ENCODE results near the gene RNF10.

RNF10 gene

DNA sequence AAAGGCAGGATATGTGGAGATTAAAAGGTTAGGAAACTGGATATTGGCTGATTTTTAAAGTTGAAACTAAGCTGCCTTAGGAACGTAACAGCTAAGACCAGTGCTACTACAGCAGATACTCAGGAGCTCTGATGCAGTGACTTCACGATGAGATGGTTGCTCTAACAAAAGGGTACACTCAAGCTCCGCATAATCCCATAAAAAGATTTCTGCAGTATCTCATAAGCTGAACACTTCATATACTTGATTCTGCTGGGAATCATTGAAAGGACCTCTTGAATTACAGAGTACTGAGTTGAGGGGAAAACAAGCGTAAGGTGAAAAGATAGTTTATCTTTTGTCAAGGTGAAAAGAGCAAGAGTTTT, 3.7 kb downstream of the RNF10 start:
- H3K9me3 Mint-ChIP-seq = no peaks in the 10 kb centered on the region
- H3K27me3 Mint-ChIP-seq = no peaks in the 10 kb centered on the region
- H3K36me3 Mint-ChIP-seq = peaks cover 2% of the 10 kb centered on the region
- DNase-seq (ENCODE audit: low spot score in 2 of 2) (no peak), ATAC-seq (ENCODE audit: low read depth) (no peak)
- H3K27ac Mint-ChIP-seq = peak overlapping the region; percentile 62
- peak overlapping the region; percentile 86 for H3K4me3 Mint-ChIP-seq
- peaks cover 38% of the 10 kb centered on the region for H3K4me1 Mint-ChIP-seq

GRCh38 chr12:120538281-120539156, 4.4 kb downstream of the RNF10 start:
- no peak for DNase-seq (ENCODE audit: low spot score in 2 of 2)
- no peak for ATAC-seq (ENCODE audit: low read depth)
- Mint-ChIP-seq H3K27me3 (no peaks in the 10 kb centered on the region), H3K4me1 (peaks cover 37% of the 10 kb centered on the region), H3K36me3 (peaks cover 2% of the 10 kb centered on the region), H3K9me3 (no peaks in the 10 kb centered on the region), H3K27ac (peak overlapping the region; percentile 62), H3K4me3 (peak overlapping the region; percentile 86)

DNA sequence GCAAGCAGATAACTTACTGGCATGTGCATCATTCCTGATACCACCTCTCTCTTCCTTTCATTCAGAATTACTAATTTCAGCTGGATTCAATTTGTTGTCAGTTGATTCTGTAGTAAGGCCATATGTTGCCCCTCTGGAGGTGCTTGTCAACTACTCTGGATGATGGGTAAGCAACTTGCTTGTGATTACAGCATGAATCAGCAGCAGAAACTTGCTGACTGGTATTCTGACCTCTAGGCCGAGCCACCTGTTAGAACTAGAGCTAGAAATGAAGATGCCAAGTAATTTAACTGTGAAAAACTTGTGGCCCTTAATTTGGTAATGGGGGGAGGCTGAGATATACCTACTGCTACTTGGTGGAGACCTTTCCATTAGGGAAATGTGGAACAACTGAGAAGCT, 5.1 kb downstream of the RNF10 start:
- Mint-ChIP-seq H3K4me1 (peaks cover 35% of the 10 kb centered on the region), H3K27ac (peak overlapping the region; percentile 62), H3K27me3 (no peaks in the 10 kb centered on the region), H3K9me3 (no peaks in the 10 kb centered on the region), H3K36me3 (peaks cover 2% of the 10 kb centered on the region), H3K4me3 (peak overlapping the region; percentile 86)
- ATAC-seq (ENCODE audit: low read depth) = no peak
- no peak for DNase-seq (ENCODE audit: low spot score in 2 of 2)

DNA sequence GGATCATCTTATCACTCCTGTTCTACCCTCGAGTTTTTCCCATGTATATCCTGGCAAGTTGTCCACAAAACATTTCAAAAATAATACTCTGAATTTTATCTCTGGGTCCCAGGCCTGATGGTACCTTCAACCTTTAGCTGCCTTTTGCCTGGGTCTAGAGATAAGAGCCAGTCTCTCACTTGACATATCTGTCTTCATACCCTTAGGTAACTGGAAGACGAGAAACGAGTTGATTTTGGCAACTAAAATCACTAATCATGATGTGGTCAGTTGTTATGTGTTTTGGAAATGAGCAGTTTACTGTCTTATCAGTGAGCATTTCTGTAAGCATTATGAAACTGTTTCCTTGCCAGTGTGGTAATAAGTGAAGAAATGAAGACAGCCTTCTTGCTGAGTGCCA, 6.3 kb downstream of the RNF10 start:
- H3K36me3 Mint-ChIP-seq = peaks cover 2% of the 10 kb centered on the region
- H3K27ac Mint-ChIP-seq = no peak overlapping the region
- H3K9me3 Mint-ChIP-seq = no peaks in the 10 kb centered on the region
- no peak for DNase-seq (ENCODE audit: low spot score in 2 of 2)
- no peak overlapping the region for H3K4me3 Mint-ChIP-seq
- ATAC-seq (ENCODE audit: low read depth) = no peak
- no peaks in the 10 kb centered on the region for H3K27me3 Mint-ChIP-seq
- peaks cover 37% of the 10 kb centered on the region for H3K4me1 Mint-ChIP-seq

DNA sequence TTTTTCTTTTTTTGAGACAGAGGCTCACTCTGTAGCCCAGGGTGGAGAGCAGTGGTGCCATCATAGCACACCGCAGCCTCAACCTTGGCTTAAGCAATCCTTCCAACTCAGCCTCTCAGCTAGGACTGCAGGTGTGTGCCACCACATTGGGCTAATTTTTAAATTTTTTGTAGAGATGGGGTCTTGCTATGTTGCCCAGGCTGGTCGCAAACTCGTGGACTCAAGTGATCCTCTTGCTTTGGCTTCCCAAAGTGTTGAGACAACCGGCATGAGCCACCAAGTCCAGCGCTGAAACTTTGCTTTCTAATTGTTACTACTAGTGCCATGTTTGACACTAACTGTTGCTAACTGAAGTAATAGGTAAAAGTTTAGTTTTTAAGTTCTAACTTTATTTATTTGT, 8.0 kb downstream of the RNF10 start:
- ATAC-seq (ENCODE audit: low read depth) (no peak), DNase-seq (ENCODE audit: low spot score in 2 of 2) (no peak)
- Mint-ChIP-seq H3K9me3 (no peaks in the 10 kb centered on the region), H3K27ac (no peak overlapping the region), H3K27me3 (no peaks in the 10 kb centered on the region), H3K4me3 (no peak overlapping the region), H3K4me1 (peaks cover 25% of the 10 kb centered on the region), H3K36me3 (peaks cover 5% of the 10 kb centered on the region)

- no peaks in the 10 kb centered on the region for H3K27me3 Mint-ChIP-seq
- DNase-seq (ENCODE audit: low spot score in 2 of 2) (no peak), ATAC-seq (ENCODE audit: low read depth) (no peak)
- H3K27ac Mint-ChIP-seq = no peak overlapping the region
- no peak overlapping the region for H3K4me3 Mint-ChIP-seq
- H3K9me3 Mint-ChIP-seq = no peaks in the 10 kb centered on the region
- H3K4me1 Mint-ChIP-seq = peaks cover 9% of the 10 kb centered on the region
- H3K36me3 Mint-ChIP-seq = peaks cover 5% of the 10 kb centered on the region
Observed at GRCh38 chr12:120544691-120545090, 10.5 kb downstream of the RNF10 start.

DNA sequence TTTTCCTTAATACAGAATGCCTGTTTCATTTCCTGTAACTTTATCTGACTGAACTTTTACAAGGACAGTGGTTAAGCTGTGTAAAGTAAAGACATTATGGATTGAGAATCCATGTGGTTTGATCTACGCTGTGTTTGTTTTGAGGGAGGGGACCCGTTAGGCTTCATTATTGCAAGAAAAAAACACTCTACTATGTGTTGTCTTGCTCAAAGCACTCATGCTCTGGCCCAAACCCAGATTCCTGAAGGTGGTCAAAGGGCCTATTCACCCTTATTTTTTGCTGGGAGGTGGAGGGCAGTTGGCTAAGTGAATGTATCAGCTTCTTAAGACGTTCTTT, 11.9 kb downstream of the RNF10 start:
- peaks cover 6% of the 10 kb centered on the region for H3K4me1 Mint-ChIP-seq
- no peak overlapping the region for H3K4me3 Mint-ChIP-seq
- no peak for DNase-seq (ENCODE audit: low spot score in 2 of 2)
- H3K9me3 Mint-ChIP-seq = no peaks in the 10 kb centered on the region
- no peak overlapping the region for H3K27ac Mint-ChIP-seq
- no peak for ATAC-seq (ENCODE audit: low read depth)
- H3K27me3 Mint-ChIP-seq = no peaks in the 10 kb centered on the region
- H3K36me3 Mint-ChIP-seq = peaks cover 5% of the 10 kb centered on the region

DNA sequence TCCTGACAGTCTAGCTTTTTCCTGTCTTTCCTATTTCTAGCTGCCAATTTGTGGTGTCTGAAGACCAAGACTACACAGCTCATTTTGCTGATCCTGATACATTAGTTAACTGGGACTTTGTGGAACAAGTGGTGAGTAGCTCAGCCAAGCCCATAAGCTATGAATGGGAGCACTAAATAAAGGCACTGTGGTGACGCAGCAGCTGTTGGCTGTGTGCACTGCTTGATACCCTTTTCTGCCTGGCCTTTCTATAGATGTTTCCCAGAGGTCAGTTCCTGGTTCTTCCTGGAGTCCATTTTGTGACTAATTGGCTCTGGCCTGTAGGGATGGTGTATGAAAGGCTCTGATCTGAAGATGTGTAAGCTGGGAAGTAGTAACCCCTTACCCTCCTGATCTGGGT, 20.5 kb downstream of the RNF10 start:
- Mint-ChIP-seq H3K4me3 (no peak overlapping the region), H3K4me1 (peaks cover 4% of the 10 kb centered on the region), H3K9me3 (no peaks in the 10 kb centered on the region), H3K27ac (no peak overlapping the region), H3K27me3 (no peaks in the 10 kb centered on the region), H3K36me3 (peaks cover 21% of the 10 kb centered on the region)
- ATAC-seq (ENCODE audit: low read depth) (no peak), DNase-seq (ENCODE audit: low spot score in 2 of 2) (no peak)

DNA sequence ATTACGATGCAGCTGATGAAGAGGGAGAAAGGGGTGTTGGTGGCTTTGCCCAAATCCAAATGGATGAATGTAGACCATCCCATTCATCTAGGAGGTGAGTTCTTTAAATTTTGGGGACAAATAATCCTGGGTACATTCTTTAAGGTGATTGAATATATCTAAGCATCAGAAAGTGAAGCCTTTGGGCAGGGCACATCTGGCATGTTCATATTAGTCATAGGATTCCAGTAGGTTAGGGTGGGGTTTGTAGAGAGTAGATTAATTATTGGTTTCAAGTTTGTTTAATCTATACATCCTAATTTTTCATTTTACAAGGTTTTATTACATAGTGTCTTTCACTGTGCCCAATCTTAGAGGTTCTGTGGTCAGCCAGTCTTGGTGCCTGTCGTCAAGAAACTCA, 23.4 kb downstream of the RNF10 start:
- H3K27ac Mint-ChIP-seq = no peak overlapping the region

GRCh38 chr12:120562906-120563305, 28.8 kb downstream of the RNF10 start:
- Mint-ChIP-seq H3K4me1 (no peaks in the 10 kb centered on the region), H3K4me3 (no peak overlapping the region), H3K36me3 (peaks cover 30% of the 10 kb centered on the region), H3K27me3 (no peaks in the 10 kb centered on the region), H3K9me3 (no peaks in the 10 kb centered on the region), H3K27ac (no peak overlapping the region)
- ATAC-seq (ENCODE audit: low read depth) (no peak), DNase-seq (ENCODE audit: low spot score in 2 of 2) (no peak)

More for the DNA sequence above, 23.4 kb downstream of the RNF10 start:
- ATAC-seq (ENCODE audit: low read depth) = no peak
- peaks cover 2% of the 10 kb centered on the region for H3K4me1 Mint-ChIP-seq
- H3K36me3 Mint-ChIP-seq = peaks cover 26% of the 10 kb centered on the region
- no peak for DNase-seq (ENCODE audit: low spot score in 2 of 2)
- H3K4me3 Mint-ChIP-seq = no peak overlapping the region
- no peaks in the 10 kb centered on the region for H3K9me3 Mint-ChIP-seq
- no peaks in the 10 kb centered on the region for H3K27me3 Mint-ChIP-seq

- Mint-ChIP-seq H3K4me1 (no peaks in the 10 kb centered on the region), H3K36me3 (peaks cover 30% of the 10 kb centered on the region)
Observed at GRCh38 chr12:120563495-120563894, 29.3 kb downstream of the RNF10 start.

DNA sequence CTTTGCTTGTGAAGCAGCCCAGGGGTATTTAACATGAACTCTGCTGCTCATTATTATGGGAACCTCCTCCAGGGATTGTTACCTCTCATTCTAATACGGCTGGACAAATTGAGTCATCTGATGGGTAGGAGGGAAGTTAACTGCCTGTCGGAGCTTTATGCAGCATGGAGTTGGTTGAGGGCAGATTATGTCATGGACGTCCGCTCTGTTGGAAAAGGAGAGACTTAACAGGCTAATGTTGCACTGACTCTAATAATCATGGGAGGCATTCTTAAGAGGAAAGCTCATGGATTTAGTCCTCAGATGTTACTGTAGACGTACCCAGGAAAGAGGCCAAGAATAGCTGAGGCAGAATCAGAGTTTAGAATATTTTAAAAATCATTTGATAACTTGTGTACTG, 37.1 kb downstream of the RNF10 start:
- Mint-ChIP-seq H3K4me3 (no peak overlapping the region), H3K36me3 (peaks cover 33% of the 10 kb centered on the region), H3K9me3 (no peaks in the 10 kb centered on the region), H3K27ac (peak overlapping the region; percentile 20), H3K27me3 (no peaks in the 10 kb centered on the region), H3K4me1 (no peaks in the 10 kb centered on the region)
- ATAC-seq (ENCODE audit: low read depth) = no peak
- DNase-seq (ENCODE audit: low spot score in 2 of 2) = no peak

More at GRCh38 chr12:120563495-120563894, 29.3 kb downstream of the RNF10 start:
- Mint-ChIP-seq H3K27ac (no peak overlapping the region), H3K27me3 (no peaks in the 10 kb centered on the region), H3K9me3 (no peaks in the 10 kb centered on the region), H3K4me3 (no peak overlapping the region)
- no peak for ATAC-seq (ENCODE audit: low read depth)
- DNase-seq (ENCODE audit: low spot score in 2 of 2) = no peak

DNA sequence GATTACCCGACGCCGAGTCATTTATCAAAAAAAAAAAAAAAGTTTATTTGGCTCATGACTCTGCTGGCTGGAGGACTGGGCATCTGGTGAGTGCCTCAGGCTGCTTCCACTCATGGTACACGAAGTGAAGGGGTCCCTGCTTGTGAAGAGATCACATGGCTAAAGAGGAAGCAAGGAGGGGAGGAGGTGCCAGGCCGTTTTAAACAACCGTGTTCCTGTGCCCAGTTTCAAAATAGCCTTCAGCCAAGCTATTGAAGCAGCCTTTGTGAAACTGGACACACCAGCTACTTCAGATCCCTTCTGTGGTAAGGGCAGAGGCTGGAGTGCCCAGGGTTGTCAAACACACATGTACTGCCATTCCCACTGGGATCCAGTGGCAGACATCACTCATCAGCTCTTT, 39.4 kb downstream of the RNF10 start:
- DNase-seq (ENCODE audit: low spot score in 2 of 2) (no peak), ATAC-seq (ENCODE audit: low read depth) (no peak)
- Mint-ChIP-seq H3K9me3 (no peaks in the 10 kb centered on the region), H3K4me1 (no peaks in the 10 kb centered on the region), H3K36me3 (peaks cover 31% of the 10 kb centered on the region), H3K27ac (peak overlapping the region; percentile 60), H3K4me3 (no peak overlapping the region), H3K27me3 (no peaks in the 10 kb centered on the region)

DNA sequence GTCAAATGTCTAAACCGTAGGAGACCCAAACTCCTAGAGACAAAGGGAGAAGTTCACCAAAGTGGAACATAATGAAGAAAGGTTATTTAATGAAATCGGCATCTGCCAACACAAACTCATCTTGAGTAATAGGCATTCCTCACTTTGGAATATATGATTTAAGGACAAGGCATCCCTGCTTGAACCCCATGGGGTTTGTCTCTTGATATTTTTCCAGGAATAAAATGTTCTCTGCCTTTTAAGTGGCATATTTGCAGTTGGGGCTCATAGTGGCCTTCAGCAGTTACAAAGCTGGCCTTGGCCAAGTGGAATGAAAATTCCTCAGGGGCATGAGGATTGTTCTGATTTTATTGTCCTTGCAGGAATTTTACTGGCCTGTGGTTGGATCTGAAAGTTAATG, 40.0 kb downstream of the RNF10 start:
- Mint-ChIP-seq H3K36me3 (peaks cover 31% of the 10 kb centered on the region), H3K9me3 (no peaks in the 10 kb centered on the region), H3K4me3 (no peak overlapping the region), H3K4me1 (no peaks in the 10 kb centered on the region), H3K27me3 (no peaks in the 10 kb centered on the region), H3K27ac (peak overlapping the region; percentile 60)
- DNase-seq (ENCODE audit: low spot score in 2 of 2) = no peak
- ATAC-seq (ENCODE audit: low read depth) = no peak

DNA sequence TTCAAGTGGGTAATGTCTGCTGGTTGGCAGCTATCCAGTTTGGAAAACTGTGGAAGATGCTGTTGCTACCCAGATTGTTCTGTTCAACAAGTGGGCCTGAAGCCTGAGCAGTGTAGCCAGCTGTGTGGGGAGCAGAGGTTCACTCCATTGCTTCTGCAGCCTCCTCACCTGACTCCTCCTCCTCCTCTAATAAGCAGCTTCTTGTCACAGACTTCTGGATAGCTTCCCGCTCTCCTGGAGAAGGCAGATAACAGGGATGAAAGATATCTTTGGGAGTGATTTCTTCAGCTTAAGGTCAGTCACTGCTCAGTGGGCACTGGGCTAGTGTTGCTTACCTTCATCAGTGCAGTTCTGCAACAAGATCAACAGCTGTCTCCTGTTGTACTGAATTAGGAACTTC, 45.0 kb downstream of the RNF10 start:
- DNase-seq (ENCODE audit: low spot score in 2 of 2) (no peak), ATAC-seq (ENCODE audit: low read depth) (no peak)
- H3K9me3 Mint-ChIP-seq = no peaks in the 10 kb centered on the region
- H3K27me3 Mint-ChIP-seq = no peaks in the 10 kb centered on the region
- H3K27ac Mint-ChIP-seq = no peak overlapping the region
- H3K4me3 Mint-ChIP-seq = no peak overlapping the region
- peaks cover 10% of the 10 kb centered on the region for H3K36me3 Mint-ChIP-seq
- H3K4me1 Mint-ChIP-seq = peaks cover 22% of the 10 kb centered on the region

Measured in memory B cell (primary cell).